GM12873 (cell line): ENCODE data around the gene MCCC2.
A peak's percentile ranks its signal among the peaks of the same experiment; 100 is the strongest.

ENCODE experiments used
- CTCF ChIP-seq: IDR thresholded peaks from 2 replicates; pipeline ENCODE4 v1.5.1; 2012; ENCODE audit warnings: low read depth, mild to moderate bottlenecking, moderate library complexity, low read length, control low read depth; ENCODE audit not compliant: insufficient read depth; ENCODE audit errors: missing control alignments

MCCC2 gene

GRCh38 chr5:71645030-71645429, 57.9 kb downstream of the MCCC2 start:
- TF ChIP-seq CTCF = no peak

- no peak for TF ChIP-seq CTCF
Measured at GRCh38 chr5:71651579-71651978, 64.4 kb downstream of the MCCC2 start.

GRCh38 chr5:71652349-71652748, 65.2 kb downstream of the MCCC2 start:
- TF ChIP-seq CTCF = no peak

- TF ChIP-seq CTCF = no peak
Measured at GRCh38 chr5:71652803-71653543, 65.8 kb downstream of the MCCC2 start.

- peak; percentile 22 for TF ChIP-seq CTCF
Measured at GRCh38 chr5:71658916-71659662, 71.9 kb downstream of the MCCC2 start.

- TF ChIP-seq CTCF = no peak
Measured at GRCh38 chr5:71662381-71662780, 75.2 kb downstream of the MCCC2 start.

GRCh38 chr5:71663191-71663969, 76.2 kb downstream of the MCCC2 start:
- no peak for TF ChIP-seq CTCF
